ENCODE results near the gene MTRR. TPM values are rescaled to one million over a fixed set of nuclear protein-coding genes. Genes with fewer than 3 reads are reported as not detected.

The MTRR gene
- polyA plus RNA-seq, 1 experiment: 44.1 TPM

GRCh38 chr5:7827610-7828009 lies 41.3 kb upstream of the MTRR start:
- Histone ChIP-seq H3K27ac (ENCODE audit: low read depth, low read length) (no peak overlapping the region), H3K9me3 (ENCODE audit: control insufficient read depth, insufficient read depth, low read length) (no peaks in the 10 kb centered on the region), H3K27me3 (ENCODE audit: control insufficient read depth, insufficient read depth, low read length) (no peaks in the 10 kb centered on the region), H3K4me3 (ENCODE audit: low read depth, low read length) (no peak overlapping the region)
- ChIA-PET POLR2A (no interaction called here), CTCF (interaction anchor here (0.8 kb wide), 1 partner anchor 11 kb away, joined by 4 read pairs; no protein-coding TSS in a partner anchor)
- TF ChIP-seq CTCF (IDR thresholded peaks at IDR 0.05; ENCODE audit: low read depth, low read length): 0 out of 2 replicates have a peak, but pooled peaks have one; percentile 1
- DNase-seq (ENCODE audit: low read depth, low spot score): no peak

DNA sequence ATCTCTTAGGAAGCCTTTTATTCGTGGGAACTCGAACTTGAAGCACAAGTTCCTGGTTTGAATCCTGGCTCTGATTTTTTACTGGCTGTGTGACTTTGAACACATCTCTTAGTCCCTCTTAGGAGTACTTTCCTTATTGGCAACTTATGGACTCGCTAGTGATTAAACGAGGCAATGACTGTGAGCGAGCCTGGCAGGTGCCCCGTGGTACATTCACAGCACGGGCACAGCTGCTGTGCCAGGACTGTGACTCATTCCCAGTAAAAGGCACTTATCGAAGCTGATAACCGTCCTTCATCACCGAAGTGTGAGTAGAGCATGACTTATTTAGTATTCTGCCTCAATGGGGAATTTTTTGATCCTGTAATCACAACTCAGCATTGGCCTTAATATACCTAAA lies 40.7 kb upstream of the MTRR start:
- no peak for TF ChIP-seq CTCF (IDR thresholded peaks at IDR 0.05; ENCODE audit: low read depth, low read length)
- Histone ChIP-seq H3K27me3 (ENCODE audit: control insufficient read depth, insufficient read depth, low read length) (no peaks in the 10 kb centered on the region), H3K4me3 (ENCODE audit: low read depth, low read length) (no peak overlapping the region), H3K9me3 (ENCODE audit: control insufficient read depth, insufficient read depth, low read length) (no peaks in the 10 kb centered on the region), H3K27ac (ENCODE audit: low read depth, low read length) (no peak overlapping the region)
- no peak for DNase-seq (ENCODE audit: low read depth, low spot score)
- ChIA-PET POLR2A (no interaction called here), CTCF (interaction anchor here (0.8 kb wide), 1 partner anchor 12 kb away, joined by 3 read pairs; no protein-coding TSS in a partner anchor)

GRCh38 chr5:7834982-7835381 lies 34.0 kb upstream of the MTRR start:
- POLR2A ChIA-PET: no interaction called here
- CTCF ChIA-PET: no interaction called here
- DNase-seq (ENCODE audit: low read depth, low spot score): no peak
- Histone ChIP-seq H3K4me3 (ENCODE audit: low read depth, low read length) (no peak overlapping the region), H3K9me3 (ENCODE audit: control insufficient read depth, insufficient read depth, low read length) (no peaks in the 10 kb centered on the region), H3K27me3 (ENCODE audit: control insufficient read depth, insufficient read depth, low read length) (no peaks in the 10 kb centered on the region), H3K27ac (ENCODE audit: low read depth, low read length) (no peak overlapping the region)
- no peak for TF ChIP-seq CTCF (IDR thresholded peaks at IDR 0.05; ENCODE audit: low read depth, low read length)

GRCh38 chr5:7837403-7837802 lies 31.5 kb upstream of the MTRR start:
- CTCF ChIA-PET: no interaction called here
- no peak overlapping the region for H3K27ac ChIP-seq (ENCODE audit: low read depth, low read length)
- H3K27me3 ChIP-seq (ENCODE audit: control insufficient read depth, insufficient read depth, low read length): no peaks in the 10 kb centered on the region
- no peak for TF ChIP-seq CTCF (IDR thresholded peaks at IDR 0.05; ENCODE audit: low read depth, low read length)
- no peak overlapping the region for H3K4me3 ChIP-seq (ENCODE audit: low read depth, low read length)
- H3K9me3 ChIP-seq (ENCODE audit: control insufficient read depth, insufficient read depth, low read length): no peaks in the 10 kb centered on the region
- POLR2A ChIA-PET: no interaction called here
- DNase-seq (ENCODE audit: low read depth, low spot score): no peak

DNA sequence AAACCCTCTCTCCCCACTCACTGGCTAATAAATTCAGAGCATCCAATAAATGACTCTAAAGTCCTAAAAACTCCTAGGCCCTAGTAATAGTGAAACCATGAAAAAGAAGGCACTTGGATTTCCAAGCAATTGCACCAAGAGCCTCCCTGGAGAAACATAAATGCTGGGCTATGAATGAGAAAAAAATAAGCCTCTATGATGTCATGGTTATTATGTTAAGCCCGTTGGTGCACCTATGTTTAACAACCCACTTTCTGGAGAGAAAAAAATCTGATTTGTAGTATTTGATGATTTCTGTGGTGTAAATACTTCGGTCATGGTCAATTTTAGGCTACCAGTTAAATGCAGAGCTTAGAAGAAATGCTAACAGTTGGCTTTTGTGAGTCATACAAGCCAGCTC lies 26.4 kb upstream of the MTRR start:
- ChIA-PET CTCF (no interaction called here), POLR2A (no interaction called here)
- H3K27ac ChIP-seq (ENCODE audit: low read depth, low read length): no peak overlapping the region
- DNase-seq (ENCODE audit: low read depth, low spot score): no peak
- H3K27me3 ChIP-seq (ENCODE audit: control insufficient read depth, insufficient read depth, low read length): no peaks in the 10 kb centered on the region
- TF ChIP-seq CTCF (IDR thresholded peaks at IDR 0.05; ENCODE audit: low read depth, low read length): no peak
- H3K4me3 ChIP-seq (ENCODE audit: low read depth, low read length): no peak overlapping the region
- no peaks in the 10 kb centered on the region for H3K9me3 ChIP-seq (ENCODE audit: control insufficient read depth, insufficient read depth, low read length)

Data from AG04450 (cell line).